Measurements from ENCODE around the gene NCEH1. TPM values are rescaled to one million over a fixed set of nuclear protein-coding genes. Genes with fewer than 3 reads are reported as not detected.

NCEH1 gene
- total RNA-seq, 2 experiments from 2014 or later, result 2.8 to 3.4 TPM

GRCh38 chr3:172702256-172702655, 8.6 kb downstream of the NCEH1 start:
- ChIA-PET POLR2A (no interaction called here), CTCF (interaction anchor here (0.9 to 3.2 kb wide), 4 partner anchors 9 to 29 kb away, joined by 3 to 13 read pairs (median 4); partner anchors contain the start of gene NCEH1)
- intact Hi-C loops (cut with micrococcal nuclease), result no loop called here
- Mint-ChIP-seq H3K27me3 (no peaks in the 10 kb centered on the region), H3K4me3 (no peak overlapping the region), H3K36me3 (ENCODE audit: low read depth) (no peaks in the 10 kb centered on the region), H3K9me3 (no peaks in the 10 kb centered on the region), H3K4me1 (ENCODE audit: low read depth) (no peaks in the 10 kb centered on the region), H3K27ac (no peak overlapping the region)
- no peak for TF ChIP-seq CTCF (IDR thresholded peaks at IDR 0.05)
- ATAC-seq, result no peak
- no peak for DNase-seq

DNA sequence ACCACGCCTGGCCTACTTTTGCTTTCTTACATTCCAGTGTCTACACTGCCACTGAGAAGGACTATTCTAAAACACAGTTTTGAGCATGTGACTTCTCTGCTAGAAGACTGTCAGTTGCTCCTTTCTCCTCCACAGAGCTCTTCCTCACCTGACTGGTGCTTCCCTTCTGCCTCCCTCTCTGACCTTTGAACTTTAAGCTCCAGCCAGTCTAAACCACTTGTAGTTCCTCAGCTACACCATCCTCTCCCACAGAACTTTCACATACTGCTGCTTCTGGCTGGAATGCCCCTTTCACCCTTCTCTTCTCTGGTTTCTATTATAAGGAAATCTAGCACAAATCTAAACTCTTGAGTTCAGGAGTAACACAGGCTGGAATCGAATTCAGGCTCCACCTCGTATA, 9.1 kb downstream of the NCEH1 start:
- Mint-ChIP-seq H3K4me1 (ENCODE audit: low read depth) (no peaks in the 10 kb centered on the region), H3K27me3 (no peaks in the 10 kb centered on the region), H3K27ac (no peak overlapping the region), H3K4me3 (no peak overlapping the region), H3K36me3 (ENCODE audit: low read depth) (no peaks in the 10 kb centered on the region), H3K9me3 (no peaks in the 10 kb centered on the region)
- no peak for TF ChIP-seq CTCF (IDR thresholded peaks at IDR 0.05)
- ChIA-PET POLR2A (no interaction called here), CTCF (interaction anchor here (1.0 to 3.2 kb wide), 3 partner anchors 9 to 29 kb away, joined by 3 to 13 read pairs (median 4); partner anchors contain the start of gene NCEH1)
- DNase-seq (no peak), ATAC-seq (no peak)
- intact Hi-C loops (cut with micrococcal nuclease), result no loop called here

DNA sequence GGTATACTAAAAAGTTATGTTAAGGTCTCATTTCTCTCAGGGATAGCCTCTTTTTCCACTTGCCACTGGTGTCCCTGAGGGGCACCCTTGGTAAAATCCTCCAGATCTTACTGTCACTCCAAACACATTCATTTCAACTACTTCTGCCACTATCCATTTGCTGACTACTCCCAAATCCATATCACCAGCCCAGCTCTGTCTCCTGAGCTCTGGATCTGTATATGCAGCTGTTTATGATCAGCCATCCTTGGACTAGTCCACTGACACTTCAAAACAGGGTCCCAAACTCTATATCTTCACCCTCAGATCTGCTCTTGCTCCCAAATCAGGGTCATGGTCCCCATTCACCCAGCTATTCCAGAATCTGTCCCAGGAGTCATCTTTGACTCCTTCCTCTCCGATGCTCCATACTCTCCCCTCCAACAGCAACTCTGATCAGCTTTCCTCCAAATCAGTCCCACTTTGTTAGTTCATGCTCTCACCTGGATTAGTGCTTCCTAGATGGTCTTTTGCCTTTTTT, 9.9 kb downstream of the NCEH1 start:
- Mint-ChIP-seq H3K4me3 (no peak overlapping the region), H3K36me3 (ENCODE audit: low read depth) (no peaks in the 10 kb centered on the region), H3K9me3 (no peaks in the 10 kb centered on the region), H3K27me3 (no peaks in the 10 kb centered on the region), H3K4me1 (ENCODE audit: low read depth) (no peaks in the 10 kb centered on the region), H3K27ac (no peak overlapping the region)
- TF ChIP-seq CTCF (IDR thresholded peaks at IDR 0.05), result no peak
- DNase-seq, result no peak
- POLR2A ChIA-PET, result interaction anchor here (0.6 kb wide), 1 partner anchor 15 kb away, joined by 3 read pairs; no protein-coding TSS in a partner anchor
- ATAC-seq, result no peak
- CTCF ChIA-PET, result interaction anchor here (0.7 to 3.2 kb wide), 4 partner anchors 9 to 49 kb away, joined by 3 to 13 read pairs (median 6); partner anchors contain the start of genes ECT2 and NCEH1
- intact Hi-C loops (cut with micrococcal nuclease), result no loop called here

- Mint-ChIP-seq H3K9me3 (no peaks in the 10 kb centered on the region), H3K36me3 (ENCODE audit: low read depth) (no peaks in the 10 kb centered on the region), H3K4me1 (ENCODE audit: low read depth) (no peaks in the 10 kb centered on the region), H3K4me3 (no peak overlapping the region), H3K27ac (no peak overlapping the region), H3K27me3 (no peaks in the 10 kb centered on the region)
- intact Hi-C loops (cut with micrococcal nuclease), result no loop called here
- ATAC-seq (no peak), DNase-seq (no peak)
- no peak for TF ChIP-seq CTCF (IDR thresholded peaks at IDR 0.05)
- CTCF ChIA-PET, result interaction anchor here (0.9 to 3.2 kb wide), 4 partner anchors 11 to 50 kb away, joined by 3 to 13 read pairs (median 6); partner anchors contain the start of genes ECT2 and NCEH1
- POLR2A ChIA-PET, result no interaction called here
Measured at GRCh38 chr3:172700256-172700655, 10.6 kb downstream of the NCEH1 start.

DNA sequence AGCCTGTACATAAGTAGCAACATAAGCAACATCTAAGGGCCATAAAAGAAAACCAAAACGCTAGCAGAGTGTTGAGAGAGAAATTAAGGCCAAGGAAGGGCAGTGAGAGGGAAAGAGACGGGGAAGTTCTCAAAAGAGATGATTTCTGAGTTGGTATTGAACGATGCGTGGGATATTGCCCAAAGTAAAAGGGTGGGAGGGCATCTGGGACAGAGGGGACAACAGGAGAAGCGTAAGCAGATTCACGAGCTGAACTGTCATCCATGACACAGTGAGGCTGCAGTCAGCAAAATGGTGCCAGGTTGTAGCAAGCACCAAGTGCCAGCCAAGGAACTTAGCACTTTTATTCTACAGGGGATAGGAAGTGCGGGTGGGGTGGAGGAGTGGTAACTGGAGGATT, 11.8 kb downstream of the NCEH1 start:
- no peak for TF ChIP-seq CTCF (IDR thresholded peaks at IDR 0.05)
- no peak overlapping the region for H3K27ac Mint-ChIP-seq

More for the DNA sequence above, 11.8 kb downstream of the NCEH1 start:
- ATAC-seq (no peak), DNase-seq (no peak)
- H3K4me3 Mint-ChIP-seq, result no peak overlapping the region
- H3K36me3 Mint-ChIP-seq (ENCODE audit: low read depth), result no peaks in the 10 kb centered on the region
- no peaks in the 10 kb centered on the region for H3K27me3 Mint-ChIP-seq
- POLR2A ChIA-PET, result no interaction called here
- no peaks in the 10 kb centered on the region for H3K4me1 Mint-ChIP-seq (ENCODE audit: low read depth)
- CTCF ChIA-PET, result interaction anchor here (3.2 kb wide), 1 partner anchor 26 kb away, joined by 13 read pairs; no protein-coding TSS in a partner anchor
- no peaks in the 10 kb centered on the region for H3K9me3 Mint-ChIP-seq
- intact Hi-C loops (cut with micrococcal nuclease), result no loop called here

Measured in activated CD8-positive, alpha-beta T cell treated with anti-CD3 and anti-CD28 coated beads for 36 hours (primary cell).